OCI-M2 (cell line): ENCODE data around the gene SPATA9.
"Not testable (repeated sequence)": the region's sequence is repeated elsewhere in the genome, so short reads cannot be mapped to it uniquely, and the experiment has no call there.

ENCODE experiments used
- DNase-seq: peaks from one replicate; lab custom pipeline; 2025; ENCODE audit not compliant: unreplicated experiment; lab: John Stamatoyannopoulos, UW

The SPATA9 gene

GRCh38 chr5:95646569-95647431 lies 36.0 kb downstream of the SPATA9 start, which contains the start of gene RFESD:
TSS of gene RFESD (plus strand) at chr5:95646777. CDS start at chr5:95652272, 5,495 bp downstream.
- DNase-seq, result peak; percentile 85

- DNase-seq, result not testable (repeated sequence)
These were observed 36.6 kb downstream of the SPATA9 start for GRCh38 chr5:95646226-95646568.

GRCh38 chr5:95644351-95645042 lies 38.3 kb downstream of the SPATA9 start:
- DNase-seq, result no peak

DNA sequence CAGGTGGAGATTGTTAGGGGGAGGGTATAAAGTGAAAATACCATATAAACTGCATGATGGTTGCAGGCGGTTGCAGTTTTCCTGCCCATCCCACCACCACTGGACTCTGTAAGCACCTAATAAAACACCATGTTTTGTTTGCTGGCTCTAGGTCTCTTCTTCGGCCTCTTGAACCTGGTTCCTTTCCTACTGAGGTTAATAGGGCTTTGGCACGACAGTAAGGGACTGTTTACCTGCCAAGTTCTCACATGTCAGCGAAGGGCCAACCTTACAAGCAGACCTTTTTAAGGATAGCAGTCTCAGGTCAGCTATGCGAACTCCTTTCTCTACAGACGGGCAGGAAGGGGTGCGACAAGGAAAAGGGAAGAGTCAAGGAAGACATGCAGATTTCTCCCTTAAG lies 39.6 kb downstream of the SPATA9 start:
- no peak for DNase-seq

DNA sequence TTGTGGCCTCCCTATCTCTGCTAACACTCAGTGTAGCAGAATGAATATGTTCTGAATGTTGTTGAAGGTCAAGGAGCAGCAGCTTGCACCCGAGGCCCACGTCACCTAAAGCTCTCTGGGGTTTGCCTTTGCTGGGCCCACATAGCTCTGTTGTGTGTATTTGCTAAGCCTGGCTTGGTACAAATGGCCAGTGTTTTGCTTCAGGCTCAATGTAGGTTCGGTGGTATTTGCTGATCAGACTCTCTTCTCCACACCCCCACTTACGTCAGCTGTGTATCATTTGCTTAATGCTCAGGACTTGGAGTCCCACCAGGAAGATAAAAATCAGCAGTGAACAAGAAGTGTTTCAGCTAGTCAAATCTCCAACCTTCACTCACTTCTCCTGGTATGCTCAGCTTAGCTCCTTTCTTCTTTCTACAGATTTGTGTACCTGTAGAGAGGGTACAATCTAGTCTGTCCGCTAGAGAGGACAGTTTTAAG lies 41.0 kb downstream of the SPATA9 start:
- DNase-seq, result no peak

DNA sequence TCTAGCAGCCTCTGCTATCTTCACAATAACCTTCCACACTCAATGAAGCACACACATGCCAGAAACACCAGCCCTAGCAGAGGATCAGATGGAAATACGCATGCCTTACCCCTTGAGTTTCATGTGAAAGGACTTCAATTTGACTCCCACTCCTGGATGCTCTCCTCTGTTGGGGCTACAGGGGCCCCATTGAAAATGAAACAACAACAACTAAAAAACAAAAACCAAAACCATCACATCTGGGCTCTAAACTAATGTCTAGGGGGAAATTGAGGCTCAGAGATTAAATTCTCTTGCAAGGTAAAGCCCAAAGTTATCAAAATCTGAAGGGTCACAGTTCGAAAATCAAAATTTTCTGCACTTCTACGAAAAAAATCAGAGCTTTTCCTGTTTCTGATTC lies 44.2 kb downstream of the SPATA9 start:
- no peak for DNase-seq

DNA sequence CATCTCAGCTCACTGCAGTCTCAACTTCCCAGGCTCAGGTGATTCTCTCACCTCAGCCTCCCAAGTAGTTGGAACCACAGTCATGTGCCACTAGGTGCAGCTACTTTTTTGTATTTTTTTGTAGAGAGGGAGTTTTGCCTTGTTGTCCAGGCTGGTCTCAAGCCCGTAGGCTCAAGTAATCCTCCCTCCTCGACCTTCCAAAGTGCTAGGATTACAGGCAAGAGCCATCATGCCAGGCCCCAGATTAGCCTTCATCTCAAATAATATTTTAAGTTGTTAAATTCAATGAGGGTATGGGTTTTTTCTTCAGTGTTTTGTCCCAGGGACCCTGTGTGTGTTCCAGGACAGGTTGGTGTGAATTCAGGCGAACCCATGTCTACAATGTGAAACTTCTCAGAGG lies 48.7 kb downstream of the SPATA9 start:
- DNase-seq, result no peak

DNA sequence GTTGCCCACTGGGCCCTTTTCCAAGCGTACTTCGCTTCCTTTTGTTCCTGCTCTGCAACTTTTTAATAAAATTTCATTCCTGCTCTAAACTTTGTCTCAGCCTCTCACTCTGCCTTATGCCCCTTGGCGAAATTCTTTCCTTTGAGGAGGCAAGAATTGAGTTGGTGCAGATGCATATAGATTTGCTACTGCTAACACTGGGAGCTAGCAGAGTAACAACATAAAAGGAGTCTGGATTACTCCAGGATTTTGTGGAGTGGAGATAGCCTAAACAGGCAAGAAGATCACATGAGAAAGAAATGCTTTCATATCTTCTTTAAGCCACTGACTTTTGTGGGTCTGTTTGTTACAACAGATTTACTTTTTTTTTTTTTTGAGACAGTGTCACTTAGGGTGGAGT lies 49.1 kb downstream of the SPATA9 start:
- DNase-seq, result no peak

GRCh38 chr5:95632942-95633341 lies 49.8 kb downstream of the SPATA9 start:
- not testable (repeated sequence) for DNase-seq

GRCh38 chr5:95631991-95632675 lies 50.7 kb downstream of the SPATA9 start:
- no peak for DNase-seq

DNA sequence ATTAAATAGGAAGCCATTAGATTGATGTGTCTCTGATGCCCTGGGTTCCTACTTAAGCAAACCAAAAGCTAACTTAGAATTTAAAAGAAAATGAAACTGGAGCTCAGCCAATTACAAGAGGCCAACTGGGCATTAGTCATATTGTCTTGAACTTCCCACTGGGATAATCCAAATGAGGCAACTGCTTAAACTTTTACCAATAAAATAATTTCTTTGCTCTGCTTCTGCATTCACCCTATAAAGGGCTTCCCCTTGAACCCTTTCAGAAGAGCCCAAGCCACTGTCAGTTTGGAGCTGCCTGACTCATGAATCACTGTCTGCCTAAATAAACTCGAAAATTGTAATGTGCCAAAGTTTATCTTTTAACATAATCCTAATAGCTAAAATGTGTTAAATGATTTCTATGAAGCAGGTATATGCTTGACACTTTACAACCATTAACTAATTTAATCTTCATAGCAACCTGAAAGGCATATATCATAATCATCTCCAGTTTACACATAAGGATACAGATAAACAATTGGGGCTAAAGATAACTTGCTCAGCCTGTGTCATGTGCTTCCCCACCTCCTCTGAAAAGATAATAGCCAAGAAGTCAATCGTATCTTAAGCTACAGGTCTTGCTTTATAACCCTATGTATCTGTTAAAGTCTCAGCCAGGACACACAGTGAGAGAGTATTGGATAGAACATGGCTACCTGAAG lies 51.4 kb downstream of the SPATA9 start:
- no peak for DNase-seq

DNA sequence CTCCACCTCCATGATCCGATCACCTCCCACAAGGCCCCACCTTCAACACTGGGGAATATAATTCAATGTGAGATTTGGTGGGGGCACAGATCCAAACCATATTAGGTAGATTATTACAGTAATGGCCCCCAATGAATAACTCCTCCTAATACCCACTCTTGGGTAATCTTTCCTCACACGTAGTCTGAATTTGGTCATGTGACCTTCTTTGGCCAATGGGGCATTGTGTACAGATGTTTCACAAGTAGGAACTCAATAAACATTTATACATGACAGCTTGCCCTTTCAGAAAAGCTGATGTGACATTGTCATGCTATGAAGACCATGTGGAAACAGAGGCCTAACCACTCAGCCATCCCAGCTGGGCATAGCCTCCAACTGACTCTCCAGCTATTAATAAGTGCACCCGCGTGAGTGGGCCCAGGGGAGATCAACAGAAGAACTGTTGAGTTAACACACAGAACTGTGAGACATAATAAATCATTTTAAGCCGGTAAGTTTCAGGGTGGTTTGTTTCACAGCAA lies 52.3 kb downstream of the SPATA9 start:
- DNase-seq, result no peak

DNA sequence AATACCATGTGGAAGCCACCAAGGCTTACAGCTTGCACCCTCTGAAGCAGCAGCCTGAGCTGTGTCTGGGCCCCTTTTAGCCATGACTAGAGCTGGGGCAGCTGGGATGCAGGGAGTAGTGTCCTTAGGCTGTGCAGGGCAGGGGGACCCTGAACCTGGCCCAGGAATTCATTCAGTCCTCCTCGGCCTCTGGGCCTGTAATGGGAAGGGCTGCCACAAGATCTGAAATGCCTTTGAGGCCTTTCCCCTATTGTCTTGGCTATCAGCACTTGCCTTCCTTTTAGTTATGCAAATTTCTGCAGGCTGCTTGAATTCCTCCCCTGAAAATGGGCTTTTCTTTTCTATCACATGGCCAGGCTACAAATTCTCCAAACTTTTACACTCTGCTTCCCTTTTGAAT lies 53.9 kb downstream of the SPATA9 start:
- DNase-seq, result no peak

- DNase-seq, result no peak
These were observed 54.6 kb downstream of the SPATA9 start for GRCh38 chr5:95627971-95628810.

DNA sequence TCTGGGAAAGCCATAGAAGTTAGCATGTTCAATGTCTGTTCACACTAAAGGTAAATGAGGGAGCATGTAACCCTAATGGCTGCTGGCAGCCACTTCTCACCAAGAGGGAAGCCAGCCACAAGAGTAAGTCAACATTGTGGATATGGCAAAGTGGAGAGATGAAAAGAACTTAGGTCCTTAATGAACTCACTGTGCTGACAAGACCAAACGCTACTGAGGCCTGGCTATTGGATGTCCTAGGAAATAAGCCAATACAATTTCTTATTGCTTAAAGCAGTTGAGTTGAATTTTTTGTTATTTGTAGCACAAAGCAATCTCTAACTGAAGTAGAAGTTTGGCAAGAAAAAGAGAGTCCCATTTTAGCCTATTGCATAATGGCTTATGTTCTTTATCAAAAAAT lies 56.1 kb downstream of the SPATA9 start:
- no peak for DNase-seq

DNA sequence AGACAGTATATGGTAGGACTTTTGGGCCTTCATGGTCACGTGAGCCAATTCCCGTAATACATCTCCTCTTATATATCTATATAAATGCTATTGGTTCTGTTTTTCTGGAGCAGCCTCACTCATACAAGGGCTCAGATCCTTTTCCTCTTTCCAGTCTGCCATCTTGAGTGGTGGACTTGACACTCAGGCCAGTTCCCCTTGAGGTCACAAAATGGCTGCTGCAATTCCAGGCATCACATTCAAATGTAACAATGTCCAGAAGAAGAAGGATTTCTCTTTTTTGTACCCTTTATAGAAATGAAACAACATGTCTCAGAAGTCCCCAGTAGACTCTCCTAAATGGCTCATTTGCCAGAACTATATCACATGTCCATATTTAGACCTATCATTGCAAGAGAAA lies 58.4 kb downstream of the SPATA9 start:
- DNase-seq, result no peak

- DNase-seq, result no peak
These were observed 59.1 kb downstream of the SPATA9 start for GRCh38 chr5:95623706-95624105.

GRCh38 chr5:95621839-95622629 lies 60.8 kb downstream of the SPATA9 start:
- DNase-seq, result no peak
